HG02884 (cell line): Measurements from ENCODE around the gene NAP1L1.

Experiments used
- ATAC-seq: cut with Tn5 transposase; IDR thresholded peaks from one replicate; pipeline ENCODE4 v1.9.1; 2021; ENCODE audit warnings: mild to moderate bottlenecking, moderate library complexity; ENCODE audit not compliant: unreplicated experiment

The NAP1L1 gene

GRCh38 chr12:76023069-76023690 lies 61.3 kb downstream of the NAP1L1 start:
- ATAC-seq, result no peak

- ATAC-seq, result no peak
Measured at GRCh38 chr12:76022506-76022905, 62.0 kb downstream of the NAP1L1 start.

- peak; percentile 41 for ATAC-seq
Measured at GRCh38 chr12:76020731-76021672, 63.5 kb downstream of the NAP1L1 start.

- peak; percentile 45 for ATAC-seq
Measured at GRCh38 chr12:76020281-76020680, 64.2 kb downstream of the NAP1L1 start.

- no peak for ATAC-seq
Measured at GRCh38 chr12:76018672-76019071, 65.8 kb downstream of the NAP1L1 start.

DNA sequence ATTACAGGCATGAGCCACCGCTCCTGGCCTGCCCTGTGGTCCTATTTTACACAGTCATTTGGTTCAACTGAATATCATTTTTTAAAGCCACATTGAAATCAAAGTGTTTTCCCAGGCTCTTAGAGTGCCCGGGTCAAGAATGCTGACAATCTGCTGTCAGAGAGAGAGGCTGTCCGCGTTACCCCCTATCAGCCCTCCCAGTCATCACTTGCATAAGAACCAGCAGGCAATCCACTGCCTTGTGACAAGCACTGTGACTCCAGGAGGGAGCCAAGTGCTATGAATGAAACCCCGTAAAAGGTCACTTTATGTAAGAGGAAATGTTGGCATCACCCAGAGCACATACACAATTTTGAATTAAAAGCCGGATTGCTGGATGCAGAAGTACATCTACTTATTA lies 66.4 kb downstream of the NAP1L1 start:
- no peak for ATAC-seq

- ATAC-seq, result no peak
Measured at GRCh38 chr12:76014007-76014406, 70.5 kb downstream of the NAP1L1 start.

GRCh38 chr12:76013603-76014002 lies 70.9 kb downstream of the NAP1L1 start:
- ATAC-seq, result no peak

- no peak for ATAC-seq
Measured at GRCh38 chr12:76012644-76013043, 71.8 kb downstream of the NAP1L1 start.

DNA sequence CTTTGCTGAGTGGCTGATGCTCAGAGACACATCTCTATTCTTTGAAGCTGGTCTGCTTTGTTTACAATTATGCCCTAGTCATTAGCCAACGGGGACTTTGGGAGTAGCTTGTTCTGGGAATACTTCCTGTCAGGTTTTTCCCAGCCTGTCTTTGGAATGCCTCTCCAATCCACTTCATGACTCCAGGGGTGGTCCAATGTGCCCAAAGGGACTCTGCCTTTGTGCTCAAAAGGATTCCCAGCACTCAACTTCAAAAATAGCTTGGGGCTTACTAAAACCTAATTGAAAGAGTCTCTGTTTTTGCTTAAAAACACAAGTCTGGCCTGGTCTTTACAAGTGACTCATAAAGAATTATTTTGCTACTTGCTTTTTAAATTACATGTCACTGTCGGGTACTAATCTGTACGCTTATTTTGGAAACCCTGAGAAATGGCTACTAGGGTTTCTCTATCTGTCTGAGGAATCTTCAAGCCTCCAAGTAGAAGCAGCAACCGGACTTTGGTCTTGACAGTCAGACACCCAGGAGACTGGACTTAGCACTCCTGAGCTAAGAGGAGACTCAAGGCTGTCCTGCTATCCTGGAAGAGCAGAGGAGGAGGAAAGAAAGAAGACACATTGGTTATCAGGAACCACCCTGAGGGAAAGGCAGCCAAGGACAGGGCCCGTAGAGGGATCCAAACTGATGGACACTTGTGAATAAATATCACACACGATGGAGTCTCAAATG lies 73.6 kb downstream of the NAP1L1 start:
- ATAC-seq, result no peak

DNA sequence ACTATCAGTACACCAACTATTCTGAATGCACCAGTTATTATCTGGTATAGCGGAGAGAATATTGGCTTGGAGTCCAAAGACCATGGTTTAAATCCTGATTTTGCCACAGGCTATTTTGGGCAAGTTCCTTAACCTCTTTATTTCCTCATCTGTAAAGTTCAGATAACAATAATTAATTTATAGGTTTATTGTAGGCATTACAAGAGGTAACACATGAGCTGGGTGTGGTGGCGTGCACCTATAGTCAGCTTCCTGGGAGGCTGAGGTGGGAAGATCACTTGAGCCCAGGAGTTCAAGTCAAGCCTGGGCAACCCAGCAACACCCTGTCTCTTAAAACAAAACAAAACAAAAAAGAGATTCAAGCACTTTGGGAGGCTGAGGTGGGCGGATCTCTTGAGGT lies 76.1 kb downstream of the NAP1L1 start:
- ATAC-seq, result no peak

DNA sequence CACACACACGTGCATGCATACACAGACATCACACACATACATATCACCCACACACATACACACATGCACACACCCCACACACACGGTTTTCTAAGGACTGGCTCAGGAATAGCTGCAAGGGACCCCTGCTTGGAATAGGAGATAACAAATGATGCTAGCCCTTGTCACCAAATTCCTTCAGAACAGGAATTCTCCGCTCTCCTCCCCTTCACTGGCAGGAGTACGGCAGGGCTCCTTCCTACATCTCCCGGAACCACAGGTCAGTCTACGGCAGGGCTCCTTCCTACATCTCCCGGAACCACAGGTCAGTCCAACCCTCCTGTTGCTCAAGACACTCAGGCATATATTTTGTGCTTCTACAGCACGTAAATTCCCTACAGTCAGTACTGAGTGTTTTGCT lies 76.8 kb downstream of the NAP1L1 start:
- ATAC-seq, result no peak

DNA sequence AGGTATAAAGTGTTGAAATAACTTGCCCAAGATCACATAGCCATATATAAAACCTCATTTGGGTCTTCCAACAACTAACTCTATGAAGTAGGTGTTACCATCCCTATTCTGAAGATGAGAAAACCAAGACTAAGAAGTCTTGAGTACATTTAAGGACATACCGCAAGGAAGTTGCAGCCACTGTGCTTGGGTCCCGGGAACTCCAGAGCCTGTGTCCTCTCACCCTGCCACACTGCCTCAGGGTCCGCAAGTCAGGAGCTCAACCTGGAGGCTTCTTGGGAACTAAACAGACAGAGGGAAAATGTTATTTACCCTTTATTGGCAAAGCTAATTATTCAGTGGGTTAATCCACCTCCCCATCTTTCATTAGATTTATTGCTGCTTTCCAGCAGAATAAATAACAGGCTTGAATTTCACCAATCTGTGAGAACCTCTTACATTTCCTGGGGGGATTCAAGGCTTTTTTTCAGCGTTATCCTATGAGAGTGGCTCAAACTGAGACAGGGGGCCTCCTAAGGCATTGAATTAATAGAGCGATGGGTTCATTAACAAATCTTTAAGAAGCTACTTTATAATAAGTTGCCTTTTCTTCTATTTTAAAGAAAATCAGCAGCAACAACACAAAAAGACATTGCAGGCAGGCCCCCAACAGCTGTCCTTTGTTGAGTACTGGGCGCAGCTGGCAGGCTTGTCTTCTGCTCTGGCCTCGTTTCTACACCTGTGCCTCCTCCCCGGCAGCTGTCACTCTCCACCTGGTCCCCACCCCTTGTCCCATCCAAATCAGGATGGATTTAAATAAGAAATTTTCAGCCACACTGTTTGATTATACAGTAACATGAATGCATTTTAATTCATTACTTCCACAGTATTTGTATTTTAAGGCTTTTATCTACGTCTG lies 78.2 kb downstream of the NAP1L1 start:
- ATAC-seq, result no peak

GRCh38 chr12:76003355-76003638 lies 81.2 kb downstream of the NAP1L1 start:
- ATAC-seq, result no peak

DNA sequence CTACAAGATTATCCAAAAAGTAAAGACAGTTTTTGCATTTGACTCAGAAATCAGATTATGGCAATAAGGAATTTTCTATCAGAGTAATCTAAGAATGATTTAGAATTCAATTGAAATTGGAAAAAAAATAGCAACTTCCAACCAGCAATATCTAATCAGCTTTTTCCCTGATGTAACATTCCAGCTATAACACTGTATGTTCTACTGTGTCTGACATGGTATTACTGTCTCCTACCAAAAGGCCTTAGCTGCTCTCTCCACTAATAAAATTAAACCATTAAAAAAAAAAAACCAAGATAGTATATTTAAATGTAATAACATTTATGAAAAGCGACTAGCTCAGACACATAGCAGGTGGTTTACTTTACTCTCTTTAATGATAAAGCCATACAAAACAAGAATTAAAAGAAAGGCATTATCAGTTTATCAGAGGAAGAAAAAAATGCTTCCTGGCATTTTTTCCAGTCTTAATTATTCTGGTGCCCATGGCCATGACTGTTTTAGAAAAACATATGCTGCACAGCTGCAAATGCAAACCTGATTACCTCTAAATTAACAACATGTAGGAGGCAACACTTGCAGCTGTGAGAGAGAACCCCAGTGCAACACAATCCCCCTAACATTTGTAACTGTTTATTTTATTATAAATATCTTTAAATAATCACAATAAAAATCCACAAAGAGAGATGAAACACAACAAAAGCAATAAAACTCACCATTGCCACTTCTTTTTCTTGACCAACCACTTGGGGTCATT lies 81.7 kb downstream of the NAP1L1 start:
- no peak for ATAC-seq

- no peak for ATAC-seq
Measured at GRCh38 chr12:75998292-75999063, 86.0 kb downstream of the NAP1L1 start.

DNA sequence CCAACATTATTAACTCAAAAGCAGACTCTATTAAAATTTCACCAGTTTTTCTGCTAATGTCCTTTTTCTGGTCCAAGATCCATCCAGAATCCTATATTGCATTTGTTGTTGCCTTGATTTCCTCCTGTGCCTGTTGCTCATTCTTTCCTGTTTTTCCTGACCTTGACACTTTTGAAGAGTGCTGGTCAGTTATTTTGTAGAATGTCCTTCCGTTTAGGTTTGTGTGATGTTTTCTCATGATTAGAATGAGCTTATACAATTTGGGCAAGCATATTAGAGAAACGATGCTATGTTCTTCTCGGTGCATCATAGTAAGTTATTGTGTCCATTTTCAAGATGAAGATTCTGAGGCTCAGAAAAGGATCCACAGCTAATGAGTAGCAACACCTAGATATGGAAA lies 86.8 kb downstream of the NAP1L1 start:
- no peak for ATAC-seq

- no peak for ATAC-seq
Measured at GRCh38 chr12:75996861-75997447, 87.5 kb downstream of the NAP1L1 start.

DNA sequence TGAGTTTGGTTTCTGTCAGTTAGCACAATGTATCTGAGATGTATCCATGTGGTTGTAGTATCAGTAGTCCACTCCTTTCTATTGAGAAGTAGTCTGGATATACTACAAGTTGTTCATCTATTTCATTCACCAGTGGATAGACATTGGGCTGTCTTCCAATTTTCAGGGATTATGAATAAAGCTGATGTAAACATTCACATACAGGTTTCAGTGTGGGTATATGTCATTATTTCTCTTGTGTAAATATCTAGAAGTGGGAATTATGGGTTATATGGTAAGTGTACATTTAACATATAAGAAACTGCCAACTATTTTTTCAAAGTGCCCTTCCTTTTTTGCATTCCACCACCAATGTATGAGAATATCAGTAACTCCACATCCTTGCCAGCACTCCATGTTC lies 88.8 kb downstream of the NAP1L1 start:
- no peak for ATAC-seq
